NOMO-1 (cell line): ENCODE data around the gene TUBGCP6.

Source experiments
- DNase-seq, 2 experiments: peaks; one replicate each; lab custom pipeline; 2025; ENCODE audit not compliant: unreplicated experiment in 2 of 2; lab: John Stamatoyannopoulos, UW

The TUBGCP6 gene

GRCh38 chr22:50185375-50186087 is 59.3 kb downstream of the TUBGCP6 start, which contains the start of gene TRABD:
TRABD (plus strand) TSS chr22:50185913; CDS start chr22:50193061, 7,148 bp downstream.
- DNase-seq = peak; percentile 78 to 96

GRCh38 chr22:50184902-50185374 is 59.9 kb downstream of the TUBGCP6 start:
- DNase-seq = no peak

GRCh38 chr22:50184004-50184901 is 60.6 kb downstream of the TUBGCP6 start:
- no peak for DNase-seq

- no peak for DNase-seq
Measured at GRCh38 chr22:50183141-50183971, 61.5 kb downstream of the TUBGCP6 start.

- DNase-seq = no peak
Measured at GRCh38 chr22:50182176-50183081, 62.4 kb downstream of the TUBGCP6 start.

GRCh38 chr22:50180727-50181521 is 63.9 kb downstream of the TUBGCP6 start:
- no peak for DNase-seq

- no peak for DNase-seq
Measured at GRCh38 chr22:50179937-50180726, 64.7 kb downstream of the TUBGCP6 start.

- DNase-seq = no peak
Measured at GRCh38 chr22:50178871-50179869, 65.7 kb downstream of the TUBGCP6 start.

GRCh38 chr22:50178471-50178864 is 66.4 kb downstream of the TUBGCP6 start:
- DNase-seq = no peak

GRCh38 chr22:50177537-50178470 is 67.0 kb downstream of the TUBGCP6 start:
- DNase-seq = no peak

GRCh38 chr22:50176850-50177536 is 67.8 kb downstream of the TUBGCP6 start:
- DNase-seq = no peak

- no peak for DNase-seq
Measured at GRCh38 chr22:50175921-50176849, 68.6 kb downstream of the TUBGCP6 start.

GRCh38 chr22:50175191-50175461 is 69.7 kb downstream of the TUBGCP6 start:
- DNase-seq = no peak

GRCh38 chr22:50174382-50175190 is 70.2 kb downstream of the TUBGCP6 start:
- no peak for DNase-seq
